IMR-90 (cell line): ENCODE results near the gene GRAMD1C. TPM values are rescaled to one million over a fixed set of nuclear protein-coding genes. Genes with fewer than 3 reads are reported as not detected.

Experiments used
- ATAC-seq: fragments of 200-7000 bp; cut with Tn5 transposase; 2 replicates; pipeline ENCODE4 v1.9.1; 2020; ENCODE audit warnings: low read depth, mild to moderate bottlenecking, moderate library complexity
- BruUV-seq: library from RNA; stranded (reverse); fragments of 400-500 nt; replicated peaks from 2 replicates; lab custom pipeline; 2021; lab: Mats Ljungman, UMichigan
- CTCF ChIA-PET: fragments of 300-600 bp; formaldehyde crosslinking; extraction: SDS; loops from one replicate; lab custom pipeline; 2021; ENCODE audit warnings: antibody characterized with exemption; lab: Yijun Ruan, JAX
- POLR2A ChIA-PET: fragments of 300-600 bp; sonication (Branson Sonifier 250); formaldehyde crosslinking; loops from one replicate; lab custom pipeline; 2022; ENCODE audit warnings: antibody characterized with exemption; ENCODE audit not compliant: unreplicated experiment; lab: Charles Lee
- DNase-seq: peaks from one replicate; pipeline ENCODE4 v3.0.0; 2013
- H2AFZ ChIP-seq: replicated peaks from 2 replicates; pipeline ENCODE3; 2013; ENCODE audit warnings: low read length, mild to moderate bottlenecking; ENCODE audit not compliant: poor library complexity
- H2AK5ac ChIP-seq: 2 replicates; pipeline ENCODE4 v1.6.1; 2013; ENCODE audit warnings: low read depth, low read length, inconsistent platforms
- H2AK9ac ChIP-seq: replicated peaks from 2 replicates; pipeline ENCODE3; 2013; ENCODE audit warnings: mild to moderate bottlenecking, low read depth, low read length, moderate library complexity; ENCODE audit not compliant: poor library complexity
- H2BK120ac ChIP-seq: 2 replicates; pipeline ENCODE4 v1.6.1; 2013; ENCODE audit warnings: low read depth, low read length, inconsistent platforms
- H2BK15ac ChIP-seq: 3 replicates; pipeline ENCODE4 v1.6.1; 2013; ENCODE audit warnings: low read depth, low read length, inconsistent platforms
- H2BK20ac ChIP-seq: 2 replicates; pipeline ENCODE4 v1.6.1; 2013; ENCODE audit warnings: low read depth, mild to moderate bottlenecking, inconsistent platforms, low read length, moderate library complexity
- H2BK5ac ChIP-seq: 2 replicates; pipeline ENCODE4 v1.6.1; 2013; ENCODE audit warnings: mild to moderate bottlenecking, low read depth, low read length, inconsistent platforms; ENCODE audit not compliant: poor library complexity, severe bottlenecking
- H3K14ac ChIP-seq: replicated peaks from 2 replicates; pipeline ENCODE4 v1.6.1; 2013; ENCODE audit warnings: low read depth, low read length, inconsistent platforms
- H3K18ac ChIP-seq: 2 replicates; pipeline ENCODE4 v1.6.1; 2013; ENCODE audit warnings: low read depth, low read length, control low read depth
- H3K23ac ChIP-seq: 2 replicates; pipeline ENCODE4 v1.6.1; 2013; ENCODE audit warnings: low read depth, low read length, inconsistent platforms
- H3K27ac ChIP-seq: 2 replicates; pipeline ENCODE4 v1.5.1; 2013; ENCODE audit warnings: mild to moderate bottlenecking, control low read depth, low read length; ENCODE audit not compliant: insufficient read depth
- H3K27me3 ChIP-seq: 2 replicates; pipeline ENCODE4 v1.6.1; 2013; ENCODE audit warnings: low read length; ENCODE audit not compliant: control insufficient read depth, insufficient read depth
- H3K36me3 ChIP-seq: 2 replicates; pipeline ENCODE4 v1.6.1; 2013; ENCODE audit warnings: low read length, mixed read lengths; ENCODE audit not compliant: control insufficient read depth, insufficient read depth
- H3K4ac ChIP-seq: 2 replicates; pipeline ENCODE4 v1.6.1; 2013; ENCODE audit warnings: low read depth, low read length, inconsistent platforms
- H3K4me1 ChIP-seq: 2 replicates; pipeline ENCODE4 v1.6.1; 2013; ENCODE audit warnings: low read length, mixed read lengths; ENCODE audit not compliant: control insufficient read depth, insufficient read depth
- H3K4me2 ChIP-seq: 2 replicates; pipeline ENCODE4 v1.6.1; 2013; ENCODE audit warnings: low read depth, mild to moderate bottlenecking, control low read depth, low read length, moderate library complexity
- H3K4me3 ChIP-seq: 2 replicates; pipeline ENCODE4 v1.5.1; 2013; ENCODE audit warnings: low read depth, mild to moderate bottlenecking, control low read depth, low read length, moderate library complexity; ENCODE audit not compliant: insufficient read depth
- H3K56ac ChIP-seq: 2 replicates; pipeline ENCODE4 v1.6.1; 2013; ENCODE audit warnings: low read length, inconsistent platforms; ENCODE audit not compliant: insufficient read depth; ENCODE audit errors: extremely low read depth
- H3K79me1 ChIP-seq, 2 experiments: 2 replicates each; pipeline ENCODE4 v1.6.1; 2013; ENCODE audit warnings: low read length in 2 of 2, inconsistent platforms in 1 of 2, low read depth in 1 of 2
- H3K9ac ChIP-seq: 2 replicates; pipeline ENCODE4 v1.6.1; 2013; ENCODE audit warnings: low read depth, low read length, control low read depth
- H3K9me1 ChIP-seq: 2 replicates; pipeline ENCODE4 v1.6.1; 2013; ENCODE audit warnings: low read length, inconsistent platforms; ENCODE audit not compliant: insufficient read depth
- H3K9me3 ChIP-seq: 2 replicates; pipeline ENCODE4 v1.6.1; 2013; ENCODE audit warnings: low read length; ENCODE audit not compliant: control insufficient read depth, insufficient read depth
- H4K20me1 ChIP-seq: 2 replicates; pipeline ENCODE4 v1.6.1; 2013; ENCODE audit warnings: low read length, inconsistent platforms; ENCODE audit not compliant: insufficient read depth
- H4K5ac ChIP-seq: 2 replicates; pipeline ENCODE4 v1.6.1; 2013; ENCODE audit warnings: mild to moderate bottlenecking, low read depth, low read length, control low read depth
- H4K8ac ChIP-seq, 2 experiments: 2 replicates each; pipeline ENCODE4 v1.6.1; 2013; ENCODE audit warnings: low read depth in 2 of 2, low read length in 2 of 2, control low read depth in 1 of 2, inconsistent platforms in 1 of 2
- H4K91ac ChIP-seq: 2 replicates; pipeline ENCODE4 v1.6.1; 2013; ENCODE audit warnings: low read depth, low read length, inconsistent platforms; ENCODE audit not compliant: insufficient read depth
- BHLHE40 ChIP-seq: fragments of 150-350 bp; IDR thresholded peaks from 2 replicates; pipeline ENCODE4 v1.6.1; 2016; ENCODE audit warnings: mild to moderate bottlenecking, low read depth, low read length
- CEBPB ChIP-seq: IDR thresholded peaks from 2 replicates; pipeline ENCODE4 v1.6.1; 2012; ENCODE audit warnings: low read depth, low read length, improper control_type of control experiment
- CHD1 ChIP-seq: IDR thresholded peaks from 2 replicates; pipeline ENCODE4 v1.6.1; 2012; ENCODE audit warnings: low read depth, low read length, improper control_type of control experiment
- FOS ChIP-seq: fragments of 150-350 bp; IDR thresholded peaks from 2 replicates; pipeline ENCODE4 v1.6.1; 2016; ENCODE audit warnings: low read depth, low read length
- MAFK ChIP-seq: IDR thresholded peaks from 2 replicates; pipeline ENCODE4 v1.6.1; 2012; ENCODE audit warnings: low read depth, low read length, improper control_type of control experiment
- MAZ ChIP-seq: IDR thresholded peaks from 2 replicates; pipeline ENCODE4 v1.6.1; 2012; ENCODE audit warnings: low read depth, mild to moderate bottlenecking, low read length, improper control_type of control experiment, moderate library complexity, borderline replicate concordance
- MXI1 ChIP-seq: IDR thresholded peaks from 2 replicates; pipeline ENCODE4 v1.6.1; 2012; ENCODE audit warnings: low read depth, mild to moderate bottlenecking, low read length, moderate library complexity, borderline replicate concordance
- NFE2L2 ChIP-seq: fragments of 150-350 bp; IDR thresholded peaks from 2 replicates; pipeline ENCODE4 v1.6.1; 2016; ENCODE audit warnings: low read depth, mild to moderate bottlenecking, low read length
- POLR2A ChIP-seq: IDR thresholded peaks from 2 replicates; pipeline ENCODE4 v1.6.1; 2012; ENCODE audit warnings: mild to moderate bottlenecking, low read depth, low read length
- RAD21 ChIP-seq: IDR thresholded peaks from 2 replicates; pipeline ENCODE4 v1.6.1; 2012; ENCODE audit warnings: low read length, improper control_type of control experiment
- RCOR1 ChIP-seq: IDR thresholded peaks from 2 replicates; pipeline ENCODE4 v1.6.1; 2012; ENCODE audit warnings: mild to moderate bottlenecking, low read length, improper control_type of control experiment; ENCODE audit not compliant: insufficient replicate concordance
- SMC3 ChIP-seq: fragments of 150-350 bp; IDR thresholded peaks from 2 replicates; pipeline ENCODE4 v1.6.1; 2016; ENCODE audit warnings: low read depth, mild to moderate bottlenecking, antibody characterized with exemption, low read length, moderate library complexity
- dilution Hi-C: fragments of 300-500 bp; cut with HindIII; formaldehyde crosslinking; loops from one replicate; pipeline ENCODE4 v1.14.3; 2018; ENCODE audit warnings: low sequenced_read_pairs; ENCODE audit not compliant: unreplicated experiment
- in situ Hi-C: fragments of 300-500 bp; cut with MboI; formaldehyde crosslinking; loops from 3 replicates; pipeline ENCODE4 v1.14.3; 2019; ENCODE audit warnings: low sequenced_read_pairs, inconsistent platforms, mixed read lengths
- intact Hi-C: fragments of 100-400 bp; cut with micrococcal nuclease; formaldehyde crosslinking; loops from 2 replicates; pipeline ENCODE4 v1.10.0; 2022
- polyA plus RNA-seq, 3 experiments: library from polyadenylated mRNA; depleted of rRNA; stranded (reverse); fragments of >200 nt; gene quantifications; 2 replicates each; pipeline ENCODE4 v1.2.3, GENCODE V29; 2012; ENCODE audit warnings: low replicate concordance in 1 of 3
- total RNA-seq: library from RNA; depleted of rRNA; stranded (reverse); fragments of >200 nt; gene quantifications from 2 replicates; pipeline ENCODE4 v1.2.3, GENCODE V29; 2012
- TF ChIP-seq, protein P1 (sequence below): conservative IDR thresholded peaks from 2 replicates; pipeline ENCODE4 v1.5.1; 2012; ENCODE audit warnings: mild to moderate bottlenecking, low read depth, low read length, improper control_type of control experiment
- TF ChIP-seq, protein P2 (sequence below): fragments of 150-350 bp; IDR thresholded peaks from 2 replicates; pipeline ENCODE4 v1.6.1; 2016; ENCODE audit warnings: low read depth, mild to moderate bottlenecking, low read length, moderate library complexity, borderline replicate concordance

The GRAMD1C gene
- total and polyA plus RNA-seq, 2 of the 4 experiments (the other 2 are of a cell fraction) = 2.5 to 5.0 TPM

DNA sequence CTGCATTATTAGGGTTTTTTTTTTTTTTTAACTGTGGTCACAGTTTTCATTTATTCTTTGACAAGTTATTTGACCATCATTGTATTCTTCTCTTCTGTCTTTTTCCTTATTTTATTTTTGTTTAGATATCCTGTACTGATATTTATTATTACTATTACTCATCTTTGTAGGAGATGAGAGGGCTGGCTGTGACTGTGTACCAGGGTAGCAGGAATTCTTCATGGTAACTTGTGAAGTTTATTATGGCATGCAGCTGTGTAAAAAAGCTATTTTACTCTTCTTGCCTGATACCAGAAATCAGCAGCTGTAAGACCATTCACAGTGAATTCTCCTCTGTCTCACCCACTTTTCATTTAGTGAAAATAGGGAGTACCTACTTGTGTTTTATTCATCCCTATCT, 47.2 kb upstream of the GRAMD1C start:
- intact Hi-C loops (loop anchor here (2.0 kb wide), 1 partner anchor 45 kb away; the partner anchor contains the start of genes ATP6V1A and NAA50), dilution Hi-C loops (no loop called here), in situ Hi-C loops (no loop called here)
- peak overlapping the region; percentile 69; the same call in 1 of the 2 replicates for H3K18ac ChIP-seq
- H3K9ac ChIP-seq = no peak overlapping the region
- H4K8ac ChIP-seq = no peak overlapping the region
- no peak overlapping the region for H2BK15ac ChIP-seq
- BruUV-seq = no TSS peak
- H3K27me3 ChIP-seq = no peaks in the 10 kb centered on the region
- H4K91ac ChIP-seq = no peak overlapping the region
- H2AK9ac ChIP-seq = no peak overlapping the region
- ChIA-PET CTCF (interaction anchor here (0.6 to 1.4 kb wide), 2 partner anchors 47 to 367 kb away, joined by 5 read pairs; partner anchors contain the start of gene GRAMD1C), POLR2A (no interaction called here)
- no peak overlapping the region for H3K4me3 ChIP-seq
- no peak overlapping the region for H3K23ac ChIP-seq
- H3K56ac ChIP-seq = no peak overlapping the region
- H2BK120ac ChIP-seq = no peak overlapping the region
- H3K14ac ChIP-seq = no peak overlapping the region
- peak overlapping the region; percentile 51; the same call in 1 of the 2 replicates for H3K4me2 ChIP-seq
- peaks cover 2% of the 10 kb centered on the region; the same call in 1 of the 2 replicates for H3K4me1 ChIP-seq
- H3K4ac ChIP-seq = no peak overlapping the region; the same call in 1 of the 2 replicates
- H4K5ac ChIP-seq = peak overlapping the region; percentile 78; the same call in 1 of the 2 replicates
- H3K27ac ChIP-seq = no peak overlapping the region
- 0 out of 4 replicates have a peak, but pooled peaks cover 0 to 3% of the 10 kb centered on the region in 2 experiments for H3K79me1 ChIP-seq
- TF ChIP-seq RCOR1 (no peak), BHLHE40 (no peak), POLR2A (no peak), MAZ (no peak), RAD21 (no peak), SMC3 (no peak), CHD1 (no peak), MAFK (no peak), CEBPB (no peak), MXI1 (no peak), FOS (no peak), NFE2L2 (no peak)
- TF ChIP-seq, protein P1, sequence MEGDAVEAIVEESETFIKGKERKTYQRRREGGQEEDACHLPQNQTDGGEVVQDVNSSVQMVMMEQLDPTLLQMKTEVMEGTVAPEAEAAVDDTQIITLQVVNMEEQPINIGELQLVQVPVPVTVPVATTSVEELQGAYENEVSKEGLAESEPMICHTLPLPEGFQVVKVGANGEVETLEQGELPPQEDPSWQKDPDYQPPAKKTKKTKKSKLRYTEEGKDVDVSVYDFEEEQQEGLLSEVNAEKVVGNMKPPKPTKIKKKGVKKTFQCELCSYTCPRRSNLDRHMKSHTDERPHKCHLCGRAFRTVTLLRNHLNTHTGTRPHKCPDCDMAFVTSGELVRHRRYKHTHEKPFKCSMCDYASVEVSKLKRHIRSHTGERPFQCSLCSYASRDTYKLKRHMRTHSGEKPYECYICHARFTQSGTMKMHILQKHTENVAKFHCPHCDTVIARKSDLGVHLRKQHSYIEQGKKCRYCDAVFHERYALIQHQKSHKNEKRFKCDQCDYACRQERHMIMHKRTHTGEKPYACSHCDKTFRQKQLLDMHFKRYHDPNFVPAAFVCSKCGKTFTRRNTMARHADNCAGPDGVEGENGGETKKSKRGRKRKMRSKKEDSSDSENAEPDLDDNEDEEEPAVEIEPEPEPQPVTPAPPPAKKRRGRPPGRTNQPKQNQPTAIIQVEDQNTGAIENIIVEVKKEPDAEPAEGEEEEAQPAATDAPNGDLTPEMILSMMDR = no peak
- TF ChIP-seq, protein P2, sequence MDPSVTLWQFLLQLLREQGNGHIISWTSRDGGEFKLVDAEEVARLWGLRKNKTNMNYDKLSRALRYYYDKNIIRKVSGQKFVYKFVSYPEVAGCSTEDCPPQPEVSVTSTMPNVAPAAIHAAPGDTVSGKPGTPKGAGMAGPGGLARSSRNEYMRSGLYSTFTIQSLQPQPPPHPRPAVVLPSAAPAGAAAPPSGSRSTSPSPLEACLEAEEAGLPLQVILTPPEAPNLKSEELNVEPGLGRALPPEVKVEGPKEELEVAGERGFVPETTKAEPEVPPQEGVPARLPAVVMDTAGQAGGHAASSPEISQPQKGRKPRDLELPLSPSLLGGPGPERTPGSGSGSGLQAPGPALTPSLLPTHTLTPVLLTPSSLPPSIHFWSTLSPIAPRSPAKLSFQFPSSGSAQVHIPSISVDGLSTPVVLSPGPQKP = no peak
- peaks cover 26% of the 10 kb centered on the region for H3K36me3 ChIP-seq
- H3K9me1 ChIP-seq = no peaks in the 10 kb centered on the region; the same call in 1 of the 2 replicates
- H2BK20ac ChIP-seq = peak overlapping the region; percentile 24; the same call in 1 of the 2 replicates
- H3K9me3 ChIP-seq = no peaks in the 10 kb centered on the region
- H2BK5ac ChIP-seq = peak overlapping the region; percentile 69
- no peak overlapping the region for H2AK5ac ChIP-seq
- H2AFZ ChIP-seq = no peak overlapping the region
- ATAC-seq (peak; percentile 79), DNase-seq (peak; percentile 64)
- H4K20me1 ChIP-seq = no peaks in the 10 kb centered on the region
